Urothelium cell line (cell line): Measurements from ENCODE around the gene GALNT9.
"Not testable (repeated sequence)": the region's sequence is repeated elsewhere in the genome, so short reads cannot be mapped to it uniquely, and the experiment has no call there.

Experiments used
- DNase-seq: peaks from one replicate; pipeline ENCODE4 v3.0.0; 2011; ENCODE audit warnings: low spot score, mixed read lengths
- FAIRE-seq: peaks from 2 replicates; lab custom pipeline; 2011; peaks lifted over from hg19 to GRCh38; lab: Jason Lieb, UNC

Gene GALNT9

GRCh38 chr12:132300789-132301722 is 28.3 kb downstream of the GALNT9 start:
- DNase-seq (no peak), FAIRE-seq (no peak)

- DNase-seq (no peak), FAIRE-seq (no peak)
Observed at GRCh38 chr12:132296063-132296462, 33.3 kb downstream of the GALNT9 start.

GRCh38 chr12:132295561-132295960 is 33.8 kb downstream of the GALNT9 start:
- DNase-seq, FAIRE-seq: not testable (repeated sequence)

- DNase-seq: no peak
- FAIRE-seq: no peak
Observed at GRCh38 chr12:132295101-132295526, 34.3 kb downstream of the GALNT9 start.

GRCh38 chr12:132294121-132295034 is 35.0 kb downstream of the GALNT9 start:
- DNase-seq: no peak
- no peak for FAIRE-seq

GRCh38 chr12:132292328-132293319 is 36.8 kb downstream of the GALNT9 start:
- FAIRE-seq (no peak), DNase-seq (no peak)

GRCh38 chr12:132291402-132292175 is 37.8 kb downstream of the GALNT9 start:
- FAIRE-seq (peak; percentile 96), DNase-seq (no peak)

- DNase-seq: no peak
- no peak for FAIRE-seq
Observed at GRCh38 chr12:132290203-132290540, 39.2 kb downstream of the GALNT9 start.

GRCh38 chr12:132289356-132290202 is 39.8 kb downstream of the GALNT9 start:
- no peak for DNase-seq
- FAIRE-seq: no peak

GRCh38 chr12:132288516-132289215 is 40.7 kb downstream of the GALNT9 start:
- FAIRE-seq: no peak
- DNase-seq: no peak

GRCh38 chr12:132287391-132288238 is 41.8 kb downstream of the GALNT9 start:
- FAIRE-seq (no peak), DNase-seq (no peak)

- peak; percentile 77 for DNase-seq
- FAIRE-seq: peak; percentile 68
Observed at GRCh38 chr12:132286912-132287311, 42.5 kb downstream of the GALNT9 start.

GRCh38 chr12:132285991-132286681 is 43.3 kb downstream of the GALNT9 start:
- FAIRE-seq (peak; percentile 42), DNase-seq (peak; percentile 82)

GRCh38 chr12:132284827-132285741 is 44.3 kb downstream of the GALNT9 start:
- DNase-seq (peak; percentile 63), FAIRE-seq (no peak)

GRCh38 chr12:132284071-132284826 is 45.1 kb downstream of the GALNT9 start:
- DNase-seq (no peak), FAIRE-seq (peak; percentile 94)
